Neural cell (in vitro differentiated cells): ENCODE data around the gene SPNS1.

Source experiments
- CTCF ChIP-seq: fragments of 450-650 bp; IDR thresholded peaks from 2 replicates; pipeline ENCODE4 v1.5.1; 2014; ENCODE audit warnings: antibody characterized with exemption, mild to moderate bottlenecking, moderate library complexity; ENCODE audit not compliant: poor library complexity, severe bottlenecking
- EP300 ChIP-seq: fragments of 450-650 bp; conservative IDR thresholded peaks from 2 replicates; pipeline ENCODE4 v1.6.1; 2014; ENCODE audit warnings: antibody characterized with exemption, mild to moderate bottlenecking, moderate library complexity; ENCODE audit not compliant: poor library complexity, severe bottlenecking
- REST ChIP-seq: IDR thresholded peaks from 2 replicates; pipeline ENCODE4 v1.6.1; 2012; ENCODE audit warnings: borderline replicate concordance

GRCh38 chr16:28937222-28937876, 37.2 kb upstream of the SPNS1 start:
- no peak for TF ChIP-seq CTCF
- no peak for TF ChIP-seq EP300
- no peak for TF ChIP-seq REST
